Activated CD4-positive, alpha-beta T cell treated with anti-CD3 and anti-CD28 coated beads for 36 hours (primary cell): ENCODE data around the gene BCL10. TPM values are rescaled to one million over a fixed set of nuclear protein-coding genes. Genes with fewer than 3 reads are reported as not detected.
A peak's percentile ranks its signal among the peaks of the same experiment; 100 is the strongest.

Experiments used
- ATAC-seq: fragments of 200-7000 bp; cut with Tn5 transposase; one replicate; pipeline ENCODE4 v1.10.0; 2021; ENCODE audit warnings: mild to moderate bottlenecking, moderate library complexity
- CTCF ChIA-PET: fragments of 350-600 bp; sonication (Branson Sonifier 250); formaldehyde crosslinking; loops from one replicate; lab custom pipeline; 2021; ENCODE audit warnings: antibody characterized with exemption; lab: Charles Lee
- POLR2A ChIA-PET: fragments of 350-600 bp; sonication (Branson Sonifier 250); formaldehyde crosslinking; loops from one replicate; lab custom pipeline; 2021; ENCODE audit warnings: antibody characterized with exemption, inconsistent platforms; lab: Charles Lee
- DNase-seq: peaks from one replicate; pipeline ENCODE4 v3.0.0-alpha.2; 2020
- H3K27ac Mint-ChIP-seq: one replicate; pipeline ENCODE4 v1.8.0; 2021; ENCODE audit warnings: mixed read lengths
- H3K27me3 Mint-ChIP-seq: one replicate; pipeline ENCODE4 v1.8.0; 2021; ENCODE audit warnings: mixed read lengths
- H3K36me3 Mint-ChIP-seq: one replicate; pipeline ENCODE4 v1.8.0; 2021; ENCODE audit warnings: low read depth, mixed read lengths
- H3K4me1 Mint-ChIP-seq: one replicate; pipeline ENCODE4 v1.8.0; 2021; ENCODE audit warnings: mixed read lengths
- H3K4me3 Mint-ChIP-seq: one replicate; pipeline ENCODE4 v1.8.0; 2021; ENCODE audit warnings: mild to moderate bottlenecking, moderate library complexity, mixed read lengths
- H3K9me3 Mint-ChIP-seq: one replicate; pipeline ENCODE4 v1.8.0; 2021; ENCODE audit warnings: low read depth, mixed read lengths
- intact Hi-C, 2 experiments: fragments of 100-400 bp; cut with DNase I in 1 of 2; cut with micrococcal nuclease in 1 of 2; formaldehyde crosslinking; loops; one replicate each; pipeline versions ENCODE4 v1.14.2 to v1.15.1; 2022 to 2024; cut with DNase I, micrococcal nuclease
- total RNA-seq, 2 experiments: library from RNA; stranded (reverse); gene quantifications; one replicate each; pipeline ENCODE4 v1.2.3, GENCODE V29; 2021

Gene BCL10
- total RNA-seq, 2 experiments from 2014 or later = 28.3 to 28.8 TPM

DNA sequence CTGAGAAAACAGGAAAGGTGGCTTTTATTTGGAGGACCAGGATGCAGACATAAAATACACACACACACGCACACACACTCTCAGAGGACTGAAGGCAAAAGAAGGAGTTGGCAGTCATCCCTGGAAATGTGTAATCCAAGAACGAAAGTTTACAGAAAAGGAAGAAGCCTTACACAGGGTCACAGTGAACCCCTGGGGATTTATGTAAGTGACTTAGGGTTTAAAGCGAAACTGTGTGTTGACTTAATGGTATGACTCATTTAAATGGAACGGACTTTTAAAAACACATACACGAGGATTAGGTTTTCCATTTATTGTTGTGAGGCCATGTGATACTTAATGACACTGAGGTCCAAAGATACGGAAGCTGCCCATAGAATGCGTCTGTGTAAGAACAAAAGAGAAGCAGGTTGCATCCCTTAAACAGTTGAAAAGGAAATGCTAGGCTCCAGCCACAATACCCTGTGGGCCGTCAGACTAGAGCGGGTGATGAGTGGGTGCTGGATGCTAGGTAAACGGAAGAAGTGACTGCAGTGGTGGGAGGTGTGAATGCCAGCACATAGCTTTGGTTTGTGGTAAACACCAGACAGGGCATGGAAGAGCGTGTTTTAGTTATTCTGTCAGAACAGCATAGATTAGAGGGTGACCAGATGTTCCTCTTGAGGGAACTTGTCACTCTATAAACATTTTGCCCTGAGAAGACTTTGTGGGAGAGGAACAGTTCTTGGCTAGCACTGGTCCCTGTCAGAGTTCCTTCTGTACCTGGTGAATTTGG lies 21.6 kb upstream of the BCL10 start:
- DNase-seq = peak; percentile 88
- Mint-ChIP-seq H3K4me1 (peaks cover 26% of the 10 kb centered on the region), H3K36me3 (peaks cover 2% of the 10 kb centered on the region), H3K27me3 (peaks cover 30% of the 10 kb centered on the region), H3K9me3 (no peaks in the 10 kb centered on the region), H3K4me3 (peak overlapping the region; percentile 56), H3K27ac (peak overlapping the region; percentile 72)
- intact Hi-C loops = loop anchor here (1.0 to 5.0 kb wide), 5 partner anchors 22 to 606 kb away; partner anchors contain the start of genes BCL10 (in 2 of the 2), SSX2IP (in 1 of the 2) and ZNHIT6 (in 1 of the 2)
- ChIA-PET CTCF (interaction anchor here (0.6 to 1.6 kb wide), 7 partner anchors 11 to 128 kb away, joined by 3 to 6 read pairs (median 4); partner anchors contain the start of gene BCL10), POLR2A (interaction anchor here (0.5 to 1.0 kb wide), 3 partner anchors 22 to 447 kb away, joined by 3 to 11 read pairs (median 3); partner anchors contain the start of gene BCL10)
- peak; percentile 93 for ATAC-seq

DNA sequence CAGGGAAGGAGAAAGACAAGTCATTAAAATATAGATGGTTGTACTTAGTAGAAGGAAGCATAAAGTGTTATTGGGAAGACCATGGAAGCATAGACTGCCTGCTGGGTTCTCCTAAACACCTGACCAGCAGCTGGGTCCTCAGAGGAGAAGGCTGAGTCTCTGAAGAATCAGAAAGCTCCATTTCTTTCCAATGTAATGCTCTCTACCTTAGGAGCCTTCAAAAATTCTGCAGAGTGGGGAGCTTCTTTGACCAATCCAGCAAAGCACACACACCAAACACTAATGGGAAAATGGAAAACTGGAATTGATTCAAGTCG lies 21.1 kb upstream of the BCL10 start:
- DNase-seq (no peak), ATAC-seq (no peak)
- Mint-ChIP-seq H3K4me3 (peak overlapping the region; percentile 56), H3K9me3 (no peaks in the 10 kb centered on the region), H3K27ac (peak overlapping the region; percentile 72), H3K36me3 (peaks cover 2% of the 10 kb centered on the region), H3K4me1 (peaks cover 26% of the 10 kb centered on the region), H3K27me3 (peaks cover 29% of the 10 kb centered on the region)
- CTCF ChIA-PET = interaction anchor here (0.8 to 1.6 kb wide), 5 partner anchors 11 to 41 kb away, joined by 3 to 6 read pairs (median 3); partner anchors contain the start of gene BCL10
- intact Hi-C loops = loop anchor here (5.0 kb wide), 2 partner anchors 410 to 605 kb away; partner anchors contain the start of genes SSX2IP (in 1 of the 2) and ZNHIT6 (in 1 of the 2)
- POLR2A ChIA-PET = interaction anchor here (0.5 kb wide), 1 partner anchor 26 kb away, joined by 3 read pairs; no protein-coding TSS in a partner anchor

DNA sequence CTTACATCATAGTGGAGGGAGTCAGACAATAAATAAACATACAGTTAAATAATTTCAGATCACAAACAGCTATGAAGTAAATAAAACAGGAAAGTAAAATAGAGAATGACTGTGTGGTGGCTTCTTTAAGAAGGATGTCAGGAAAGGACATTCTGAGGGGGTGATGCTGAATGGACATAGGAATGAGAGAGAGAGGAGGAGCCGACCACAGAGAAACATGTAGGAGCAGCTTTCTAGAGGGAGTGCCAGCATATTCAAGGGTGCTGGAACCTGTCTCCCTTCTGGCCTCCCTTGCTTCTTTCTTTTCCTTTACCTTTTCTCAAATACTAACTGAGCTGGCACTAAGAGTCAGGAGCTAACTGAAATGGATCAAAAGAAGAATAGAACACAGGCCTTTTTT lies 20.5 kb upstream of the BCL10 start:
- H3K4me3 Mint-ChIP-seq = no peak overlapping the region
- peaks cover 24% of the 10 kb centered on the region for H3K27me3 Mint-ChIP-seq
- intact Hi-C loops = loop anchor here (5.0 kb wide), 2 partner anchors 410 to 605 kb away; partner anchors contain the start of genes SSX2IP (in 1 of the 2) and ZNHIT6 (in 1 of the 2)
- H3K9me3 Mint-ChIP-seq = no peaks in the 10 kb centered on the region
- ChIA-PET POLR2A (no interaction called here), CTCF (interaction anchor here (0.9 to 1.6 kb wide), 4 partner anchors 12 to 41 kb away, joined by 3 to 6 read pairs (median 4); partner anchors contain the start of gene BCL10)
- H3K4me1 Mint-ChIP-seq = peaks cover 26% of the 10 kb centered on the region
- no peak for ATAC-seq
- H3K27ac Mint-ChIP-seq = no peak overlapping the region
- no peak for DNase-seq
- H3K36me3 Mint-ChIP-seq = peaks cover 2% of the 10 kb centered on the region

DNA sequence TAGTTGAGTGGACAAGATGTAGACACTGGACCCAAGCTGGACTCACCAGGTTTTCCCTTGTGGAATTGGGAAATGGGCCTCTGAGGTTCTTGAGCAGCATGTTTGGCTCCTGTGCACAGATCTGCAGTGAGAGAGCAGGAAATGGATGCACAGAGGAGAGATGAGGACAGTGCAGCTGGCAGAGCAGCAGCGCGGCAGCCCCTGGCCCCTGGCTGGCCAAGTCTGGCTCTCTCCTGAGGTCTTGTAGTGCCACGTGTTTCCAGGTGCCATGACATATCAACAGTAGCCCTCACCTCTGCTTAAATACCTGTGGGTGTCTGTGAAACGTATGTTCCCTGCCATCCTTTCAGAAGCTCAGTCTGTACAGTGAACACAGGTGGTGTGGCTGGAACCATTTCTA lies 19.2 kb upstream of the BCL10 start:
- H3K9me3 Mint-ChIP-seq = no peaks in the 10 kb centered on the region
- DNase-seq (no peak), ATAC-seq (no peak)
- H3K4me3 Mint-ChIP-seq = no peak overlapping the region
- ChIA-PET POLR2A (interaction anchor here (1.2 kb wide), 1 partner anchor 36 kb away, joined by 3 read pairs; the partner anchor contains the start of gene C1orf52), CTCF (interaction anchor here (1.2 to 1.3 kb wide), 2 partner anchors 37 to 41 kb away, joined by 3 to 4 read pairs; partner anchors contain the start of gene C1orf52)
- intact Hi-C loops = loop anchor here (5.0 kb wide), 2 partner anchors 412 to 603 kb away; partner anchors contain the start of genes SSX2IP (in 1 of the 2) and ZNHIT6 (in 1 of the 2)
- no peak overlapping the region for H3K27ac Mint-ChIP-seq
- peaks cover 2% of the 10 kb centered on the region for H3K36me3 Mint-ChIP-seq
- H3K4me1 Mint-ChIP-seq = peaks cover 26% of the 10 kb centered on the region
- H3K27me3 Mint-ChIP-seq = peaks cover 23% of the 10 kb centered on the region

DNA sequence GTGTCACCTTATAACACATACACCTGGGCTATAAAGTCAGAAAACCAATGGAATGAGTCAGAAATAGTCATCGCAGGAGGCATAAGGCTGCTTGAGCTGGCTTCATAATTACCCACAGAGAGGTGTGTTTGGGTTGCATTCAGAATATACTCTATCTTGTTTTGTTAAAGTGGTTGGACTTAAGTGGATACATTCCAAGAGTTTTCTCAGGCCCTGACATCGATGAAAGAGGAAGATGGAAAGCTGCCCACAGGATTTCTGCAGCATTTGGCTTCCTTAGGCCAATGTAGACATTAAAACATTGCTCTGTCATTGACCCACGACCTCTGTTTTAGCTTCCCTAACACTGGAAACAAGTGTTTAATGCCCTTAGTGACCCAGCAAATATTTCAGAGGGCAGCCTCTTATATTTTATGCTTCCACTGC lies 18.6 kb upstream of the BCL10 start:
- ChIA-PET CTCF (interaction anchor here (0.8 to 1.3 kb wide), 3 partner anchors 19 to 40 kb away, joined by 3 to 4 read pairs (median 3); partner anchors contain the start of genes BCL10 and C1orf52), POLR2A (interaction anchor here (1.2 kb wide), 2 partner anchors 10 to 36 kb away, joined by 3 to 5 read pairs; partner anchors contain the start of gene C1orf52)
- H3K36me3 Mint-ChIP-seq = peaks cover 2% of the 10 kb centered on the region
- no peak overlapping the region for H3K4me3 Mint-ChIP-seq
- H3K9me3 Mint-ChIP-seq = no peaks in the 10 kb centered on the region
- ATAC-seq (no peak), DNase-seq (no peak)
- H3K27ac Mint-ChIP-seq = no peak overlapping the region
- peaks cover 23% of the 10 kb centered on the region for H3K27me3 Mint-ChIP-seq
- intact Hi-C loops = loop anchor here (5.0 kb wide), 2 partner anchors 412 to 603 kb away; partner anchors contain the start of genes SSX2IP (in 1 of the 2) and ZNHIT6 (in 1 of the 2)
- H3K4me1 Mint-ChIP-seq = peaks cover 32% of the 10 kb centered on the region

DNA sequence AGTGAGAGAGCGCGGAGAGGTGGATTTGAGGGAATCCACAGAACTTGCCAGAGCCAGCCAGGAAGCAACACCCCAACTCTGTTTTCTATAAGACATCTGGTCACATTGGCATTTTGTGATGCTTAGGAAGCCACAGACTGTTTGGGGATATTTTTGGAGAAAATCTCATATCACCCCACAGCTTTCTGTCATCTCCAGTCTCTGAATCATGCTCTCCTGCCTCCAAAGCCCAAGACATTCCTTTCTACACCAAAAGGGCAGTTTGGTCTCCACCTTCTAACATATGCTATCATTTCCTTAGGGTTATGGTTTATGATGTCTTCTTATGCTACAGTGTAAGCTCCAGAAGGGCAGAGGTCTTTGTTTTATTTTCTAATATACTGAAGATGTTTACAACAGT lies 14.4 kb upstream of the BCL10 start:
- peaks cover 14% of the 10 kb centered on the region for H3K27me3 Mint-ChIP-seq
- peaks cover 18% of the 10 kb centered on the region for H3K4me1 Mint-ChIP-seq
- CTCF ChIA-PET = interaction anchor here (0.5 to 0.7 kb wide), 2 partner anchors 14 to 31 kb away, joined by 3 read pairs; no protein-coding TSS in a partner anchor
- ATAC-seq (no peak), DNase-seq (no peak)
- H3K9me3 Mint-ChIP-seq = no peaks in the 10 kb centered on the region
- no peak overlapping the region for H3K4me3 Mint-ChIP-seq
- H3K36me3 Mint-ChIP-seq = no peaks in the 10 kb centered on the region
- no peak overlapping the region for H3K27ac Mint-ChIP-seq
- POLR2A ChIA-PET = no interaction called here
- intact Hi-C loops = no loop called here

DNA sequence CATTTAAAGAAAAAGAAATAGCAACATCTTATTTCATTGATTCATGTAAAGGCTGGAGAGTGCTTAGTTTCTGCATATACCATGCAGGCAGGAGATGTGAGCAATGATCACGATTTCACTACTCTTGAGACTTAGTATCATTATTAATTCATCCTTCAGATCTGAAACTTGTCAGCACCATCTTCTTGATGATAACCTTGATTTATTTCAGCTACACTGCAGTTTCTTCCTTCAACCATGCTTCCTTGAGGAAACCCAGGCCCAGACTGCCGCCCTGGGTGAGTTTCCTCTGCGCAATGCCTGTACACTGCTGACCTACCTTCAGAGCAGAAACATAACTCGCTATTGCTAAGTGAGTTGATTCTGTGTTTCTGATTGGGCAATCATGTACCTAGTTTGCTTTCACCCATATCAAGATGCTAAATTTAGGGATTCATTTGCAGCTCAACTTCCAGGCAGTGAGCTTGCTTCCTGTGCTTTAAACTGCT lies 13.5 kb upstream of the BCL10 start:
- no peaks in the 10 kb centered on the region for H3K9me3 Mint-ChIP-seq
- H3K4me3 Mint-ChIP-seq = no peak overlapping the region
- DNase-seq (no peak), ATAC-seq (peak; percentile 80)
- intact Hi-C loops = no loop called here
- H3K4me1 Mint-ChIP-seq = peaks cover 16% of the 10 kb centered on the region
- ChIA-PET CTCF (interaction anchor here (0.6 to 1.1 kb wide), 3 partner anchors 18 to 34 kb away, joined by 3 read pairs; no protein-coding TSS in a partner anchor), POLR2A (interaction anchor here (0.6 kb wide), 1 partner anchor 16 kb away, joined by 4 read pairs; no protein-coding TSS in a partner anchor)
- no peaks in the 10 kb centered on the region for H3K36me3 Mint-ChIP-seq
- H3K27me3 Mint-ChIP-seq = peaks cover 12% of the 10 kb centered on the region
- no peak overlapping the region for H3K27ac Mint-ChIP-seq

DNA sequence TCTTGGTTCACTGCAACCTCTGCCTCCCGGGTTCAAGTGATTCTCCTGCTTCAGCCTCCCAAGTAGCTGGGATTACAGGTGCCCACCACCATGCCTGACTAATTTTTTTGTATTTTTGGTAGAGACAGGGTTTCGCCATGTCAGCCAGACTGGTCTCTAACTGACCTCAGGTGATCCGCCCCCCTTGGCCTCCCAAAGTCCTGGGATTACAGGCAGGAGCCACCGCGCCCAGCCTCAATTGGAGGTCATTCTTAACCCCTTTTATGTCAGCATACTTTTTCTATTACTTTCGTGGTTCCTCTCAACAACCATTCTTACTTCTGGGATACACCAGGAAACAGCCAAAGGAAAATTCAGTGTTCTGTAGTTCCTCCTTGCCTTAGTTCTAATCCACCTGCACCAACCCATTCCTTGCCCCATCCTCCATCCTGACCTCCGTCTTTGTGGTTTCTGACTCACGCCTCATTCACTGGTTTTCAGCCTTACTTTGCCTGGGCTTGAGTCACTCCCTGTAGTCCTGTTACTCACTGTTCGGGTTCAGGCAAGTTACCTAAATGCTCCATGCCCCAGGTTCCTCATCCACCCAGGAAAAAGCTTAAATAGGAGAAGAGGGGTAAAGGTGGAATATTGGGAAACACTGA lies 12.9 kb upstream of the BCL10 start:
- ATAC-seq (peak; percentile 94), DNase-seq (peak; percentile 60)
- no peaks in the 10 kb centered on the region for H3K36me3 Mint-ChIP-seq
- POLR2A ChIA-PET = interaction anchor here (0.6 kb wide), 1 partner anchor 16 kb away, joined by 4 read pairs; no protein-coding TSS in a partner anchor
- intact Hi-C loops = no loop called here
- H3K4me3 Mint-ChIP-seq = no peak overlapping the region
- H3K27me3 Mint-ChIP-seq = peaks cover 10% of the 10 kb centered on the region
- no peak overlapping the region for H3K27ac Mint-ChIP-seq
- CTCF ChIA-PET = interaction anchor here (1.0 to 1.1 kb wide), 2 partner anchors 18 to 19 kb away, joined by 3 read pairs; no protein-coding TSS in a partner anchor
- no peaks in the 10 kb centered on the region for H3K9me3 Mint-ChIP-seq
- peaks cover 14% of the 10 kb centered on the region for H3K4me1 Mint-ChIP-seq

DNA sequence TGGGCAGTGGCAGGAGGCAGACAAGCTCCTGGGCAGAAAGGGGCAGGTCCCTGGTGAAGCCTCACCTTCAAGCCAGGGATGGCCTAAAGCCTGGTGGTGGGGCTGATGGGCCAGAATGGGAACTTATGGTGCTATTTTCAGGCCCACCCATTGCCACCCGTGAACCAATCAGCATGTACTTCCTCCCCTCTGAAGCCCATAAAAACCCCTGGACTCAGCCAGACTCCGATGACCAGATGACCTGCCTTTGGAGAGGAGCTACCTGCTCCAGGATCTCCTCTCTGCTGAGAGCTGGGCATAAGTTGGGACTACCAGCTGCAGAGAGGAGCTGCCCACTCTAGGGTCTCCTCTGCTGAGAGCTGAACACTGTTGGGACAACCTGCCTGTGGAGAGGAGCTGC lies 7.8 kb upstream of the BCL10 start:
- H3K27ac Mint-ChIP-seq = no peak overlapping the region
- no peaks in the 10 kb centered on the region for H3K9me3 Mint-ChIP-seq

DNA sequence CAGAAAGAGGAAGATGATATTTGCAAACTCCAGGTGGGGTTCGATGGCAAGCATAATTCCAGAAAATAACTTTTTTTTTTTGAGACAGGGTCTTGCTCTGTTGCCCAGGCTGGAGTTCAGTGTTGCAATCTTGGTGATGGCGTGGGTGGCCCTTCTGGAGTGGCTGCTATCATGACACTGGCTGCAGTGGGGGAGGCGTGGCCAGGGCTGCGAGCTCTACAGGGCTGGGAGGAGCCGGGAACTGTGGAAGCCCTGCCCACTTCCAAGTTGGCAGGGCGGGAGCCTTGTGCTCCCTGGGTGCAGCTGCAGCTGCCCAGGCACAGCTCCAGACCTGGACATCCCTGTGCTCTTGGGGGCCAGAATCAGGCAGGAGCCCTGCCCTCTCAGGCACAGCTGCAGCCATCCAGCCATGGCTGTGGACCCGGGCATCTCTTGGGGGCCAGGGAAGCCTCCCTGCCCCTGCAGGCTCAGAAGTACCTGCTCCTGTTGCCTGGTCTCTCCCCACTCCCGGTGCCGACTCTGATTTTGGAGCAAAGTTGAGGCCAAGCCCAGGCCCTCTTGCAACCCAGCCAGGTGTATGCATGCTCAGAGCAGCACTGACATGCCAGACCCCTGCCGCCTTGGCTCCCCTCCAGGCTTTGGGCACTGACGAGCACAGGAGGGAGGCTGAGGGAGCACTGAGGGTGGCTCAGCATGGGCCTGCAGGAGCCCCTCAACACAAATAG lies 7.2 kb upstream of the BCL10 start:
- POLR2A ChIA-PET = interaction anchor here (0.5 kb wide), 1 partner anchor 93 kb away, joined by 14 read pairs; no protein-coding TSS in a partner anchor
- no peak for ATAC-seq

More for the DNA sequence above, 7.8 kb upstream of the BCL10 start:
- Mint-ChIP-seq H3K36me3 (no peaks in the 10 kb centered on the region), H3K27me3 (peaks cover 6% of the 10 kb centered on the region), H3K4me3 (no peak overlapping the region), H3K4me1 (peaks cover 7% of the 10 kb centered on the region)
- ChIA-PET POLR2A (interaction anchor here (0.5 to 1.2 kb wide), 3 partner anchors 10 to 141 kb away, joined by 3 to 14 read pairs (median 5); no protein-coding TSS in a partner anchor), CTCF (interaction anchor here (1.0 to 2.2 kb wide), 2 partner anchors 9 to 14 kb away, joined by 3 to 6 read pairs; no protein-coding TSS in a partner anchor)
- no peak for DNase-seq
- ATAC-seq = no peak
- intact Hi-C loops = no loop called here

More for the DNA sequence above, 7.2 kb upstream of the BCL10 start:
- peaks cover 12% of the 10 kb centered on the region for H3K4me1 Mint-ChIP-seq
- peaks cover 6% of the 10 kb centered on the region for H3K27me3 Mint-ChIP-seq
- CTCF ChIA-PET = interaction anchor here (1.0 to 2.2 kb wide), 2 partner anchors 10 to 14 kb away, joined by 3 to 6 read pairs; no protein-coding TSS in a partner anchor
- no peaks in the 10 kb centered on the region for H3K36me3 Mint-ChIP-seq
- no peaks in the 10 kb centered on the region for H3K9me3 Mint-ChIP-seq
- no peak overlapping the region for H3K4me3 Mint-ChIP-seq
- no peak overlapping the region for H3K27ac Mint-ChIP-seq
- no peak for DNase-seq
- intact Hi-C loops = no loop called here
